Measurements from ENCODE around the gene ACBD6. TPM values are rescaled to one million over a fixed set of nuclear protein-coding genes. Genes with fewer than 3 reads are reported as not detected.

ACBD6 gene
- total RNA-seq, 1 donor from 2014 or later = 19.0 TPM

DNA sequence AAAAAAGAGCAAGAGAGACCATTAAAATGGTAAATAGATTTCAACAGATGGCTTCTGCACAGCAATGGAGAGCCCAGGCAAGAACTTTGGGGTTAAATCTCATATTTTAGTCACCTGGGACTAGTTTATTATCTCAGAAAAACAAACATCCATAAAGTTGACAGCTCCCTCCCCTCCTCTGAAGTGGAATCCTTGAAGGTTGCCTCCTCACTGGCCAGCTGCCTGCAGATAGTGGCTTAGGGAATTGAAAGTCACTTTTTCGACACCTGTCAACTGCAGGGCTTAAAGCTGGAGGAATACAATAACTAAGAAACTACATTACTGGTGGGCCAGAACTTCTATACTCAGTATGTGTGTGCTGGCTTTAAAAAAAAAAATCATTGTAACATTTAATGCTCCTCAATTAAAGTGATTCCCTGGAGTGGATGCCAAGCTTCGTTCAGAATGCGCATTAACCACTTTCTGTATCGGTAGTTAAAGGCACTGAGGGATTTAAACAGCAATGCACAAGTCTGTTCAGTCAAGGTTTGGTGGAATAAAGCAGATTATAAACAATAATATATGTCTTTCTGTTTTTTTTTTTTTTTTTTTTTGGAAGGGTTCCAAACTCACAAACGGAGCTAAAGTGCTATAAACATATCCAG, 219.9 kb downstream of the ACBD6 start:
- intact Hi-C loops (cut with DNase I) = no loop called here
- no peak for DNase-seq (ENCODE audit: low spot score)

DNA sequence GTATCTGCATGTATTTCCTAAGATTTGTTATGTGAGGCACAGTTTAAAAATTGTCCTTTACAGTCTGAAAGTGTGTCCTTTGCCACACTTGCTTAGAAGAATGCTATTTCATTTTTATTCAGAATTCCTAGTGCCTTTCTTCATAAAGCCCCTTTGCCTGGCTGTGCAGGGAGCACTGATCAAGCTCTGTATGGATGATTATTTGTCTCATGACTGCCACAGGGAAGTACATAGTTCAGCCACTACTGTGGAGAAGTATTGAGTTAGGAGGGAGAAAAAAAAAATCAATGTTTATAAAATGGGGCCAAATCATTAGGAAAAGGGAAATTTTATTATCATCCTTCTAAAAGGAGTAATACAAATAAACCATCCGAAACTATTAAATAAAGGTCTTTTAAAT, 220.9 kb downstream of the ACBD6 start:
- DNase-seq (ENCODE audit: low spot score) = no peak

DNA sequence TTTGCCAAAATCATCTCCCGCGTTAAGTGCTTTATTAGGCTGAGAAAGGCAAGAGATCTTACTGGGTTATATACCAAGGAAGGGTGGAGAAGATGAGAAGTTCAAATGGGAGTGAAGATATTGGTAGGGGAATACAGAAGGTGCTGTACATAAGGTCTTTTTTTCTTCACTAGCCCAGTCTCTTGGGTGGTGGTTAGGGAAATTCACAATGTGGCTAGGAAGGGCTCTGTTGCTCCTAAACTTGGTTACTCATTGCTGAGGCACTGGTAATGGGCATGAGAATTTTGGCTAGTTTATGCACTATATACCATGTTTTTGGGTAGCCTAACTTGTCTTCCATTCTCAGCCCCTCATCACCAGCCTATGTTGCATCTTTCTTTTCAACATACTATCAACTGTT, 221.8 kb downstream of the ACBD6 start:
- intact Hi-C loops (cut with DNase I) = no loop called here
- no peak for DNase-seq (ENCODE audit: low spot score)

More for the DNA sequence above, 220.9 kb downstream of the ACBD6 start:
- intact Hi-C loops (cut with DNase I) = no loop called here

DNA sequence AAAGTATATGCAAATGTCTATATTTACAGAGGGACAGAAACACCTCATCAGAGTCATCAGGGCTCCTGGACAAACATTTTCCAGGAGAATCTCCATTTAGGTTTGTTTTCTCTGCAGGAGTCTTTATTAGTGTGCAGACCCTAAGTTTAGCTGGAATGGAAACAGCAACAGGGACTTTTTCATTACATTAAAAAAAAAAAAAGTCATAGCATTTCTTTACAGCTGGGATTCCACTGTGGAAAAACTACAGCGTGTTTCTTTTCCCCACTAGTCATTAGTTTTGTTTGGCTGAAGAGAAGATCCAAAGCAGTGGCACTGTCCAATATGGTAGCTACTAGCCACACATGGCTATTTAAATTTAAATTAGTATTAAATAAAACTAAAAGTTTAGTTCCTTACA, 222.7 kb downstream of the ACBD6 start:
- intact Hi-C loops (cut with DNase I) = no loop called here
- no peak for DNase-seq (ENCODE audit: low spot score)

DNA sequence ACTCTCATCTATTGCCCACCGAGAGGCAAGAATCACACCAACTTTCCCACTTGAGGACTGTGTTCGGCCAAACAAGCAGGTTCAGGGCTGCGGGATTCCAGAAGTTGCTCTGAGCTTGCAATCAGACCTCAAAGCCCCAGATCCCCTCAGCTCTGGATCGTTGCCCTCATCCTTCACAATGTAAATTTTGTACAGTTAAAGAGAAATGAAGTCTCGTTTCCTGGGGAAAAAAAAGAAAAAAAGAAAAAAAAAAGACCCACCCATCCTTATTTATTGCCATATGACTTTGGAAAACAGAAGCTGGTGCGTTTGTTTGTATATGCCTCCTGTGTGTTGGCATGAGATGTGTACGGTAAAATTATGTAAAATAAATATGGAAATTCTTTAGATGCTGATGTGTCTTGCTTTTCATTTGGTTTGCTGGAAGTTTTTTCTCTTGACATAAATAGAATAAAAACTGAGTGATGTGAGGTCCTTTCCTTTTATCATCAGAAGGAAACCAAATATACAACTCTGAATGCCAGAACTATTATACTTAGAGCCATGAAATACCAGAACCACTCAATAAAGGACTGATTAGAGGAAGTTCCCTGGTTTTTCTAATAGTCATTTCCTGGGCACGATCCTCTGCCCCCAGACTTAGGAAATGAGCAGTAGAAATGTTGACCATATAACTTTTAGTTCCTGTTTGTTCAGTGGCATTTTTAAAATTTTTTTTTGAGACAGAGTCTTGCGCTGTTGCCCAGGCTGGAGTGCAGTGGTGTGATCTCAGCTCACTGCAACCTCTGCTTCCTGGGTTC, 223.6 kb downstream of the ACBD6 start:
- intact Hi-C loops (cut with DNase I) = no loop called here
- DNase-seq (ENCODE audit: low spot score) = no peak

DNA sequence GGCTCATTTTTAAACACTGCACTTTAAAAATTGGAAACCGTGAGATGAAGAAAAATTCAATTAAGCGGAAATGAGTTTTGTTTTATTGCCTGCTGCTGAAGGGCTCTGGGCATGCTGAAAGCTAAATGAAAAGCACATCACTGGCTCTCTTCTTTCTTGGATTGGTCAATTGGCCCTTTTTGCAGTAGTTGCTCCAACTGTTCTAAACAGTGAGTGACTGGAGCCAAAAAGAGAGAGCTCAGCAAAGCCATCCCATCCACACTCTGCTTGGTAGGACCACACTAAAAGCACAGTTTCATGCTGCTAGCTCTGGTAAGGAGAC, 224.2 kb downstream of the ACBD6 start:
- intact Hi-C loops (cut with DNase I) = no loop called here
- DNase-seq (ENCODE audit: low spot score) = no peak

DNA sequence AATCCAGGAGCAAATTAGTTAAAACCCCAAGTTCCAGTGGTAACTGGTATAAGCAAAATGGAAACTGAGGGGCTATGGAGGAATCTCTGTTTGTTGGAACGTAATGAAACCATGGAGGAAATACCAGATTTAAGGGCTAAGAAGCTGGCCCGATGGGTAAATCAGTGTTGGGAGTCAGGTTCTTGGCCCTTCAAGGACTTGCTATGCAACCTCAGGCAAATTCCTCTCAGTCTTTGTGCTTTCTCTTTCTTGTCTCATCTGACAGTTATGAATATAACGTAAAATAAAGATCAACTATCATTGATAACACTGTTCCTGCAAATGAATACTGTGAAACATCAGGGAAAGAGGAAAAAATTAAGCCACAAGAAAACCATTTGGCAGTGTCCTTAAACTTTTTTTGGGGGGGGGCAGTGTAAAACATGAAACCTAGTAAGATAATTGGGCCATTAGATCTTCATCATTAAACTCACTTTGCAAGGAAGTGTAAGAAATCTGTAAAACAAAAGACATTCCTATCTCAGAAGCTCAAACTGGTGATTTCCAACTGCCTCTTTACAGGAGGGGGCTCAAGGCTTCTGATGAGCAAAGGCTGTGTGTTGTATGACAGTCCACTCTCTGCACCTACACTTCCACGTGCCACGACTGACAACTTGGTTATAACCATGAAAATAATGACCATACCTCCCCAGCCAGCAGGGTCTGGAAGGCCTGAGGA, 224.7 kb downstream of the ACBD6 start:
- intact Hi-C loops (cut with DNase I) = no loop called here

GRCh38 chr1:180275726-180276125, 226.7 kb downstream of the ACBD6 start:
- intact Hi-C loops (cut with DNase I) = no loop called here
- DNase-seq (ENCODE audit: low spot score) = no peak

More for the DNA sequence above, 224.7 kb downstream of the ACBD6 start:
- no peak for DNase-seq (ENCODE audit: low spot score)

- DNase-seq (ENCODE audit: low spot score) = no peak
- intact Hi-C loops (cut with DNase I) = no loop called here
Measured at GRCh38 chr1:180274221-180274620, 228.2 kb downstream of the ACBD6 start.

DNA sequence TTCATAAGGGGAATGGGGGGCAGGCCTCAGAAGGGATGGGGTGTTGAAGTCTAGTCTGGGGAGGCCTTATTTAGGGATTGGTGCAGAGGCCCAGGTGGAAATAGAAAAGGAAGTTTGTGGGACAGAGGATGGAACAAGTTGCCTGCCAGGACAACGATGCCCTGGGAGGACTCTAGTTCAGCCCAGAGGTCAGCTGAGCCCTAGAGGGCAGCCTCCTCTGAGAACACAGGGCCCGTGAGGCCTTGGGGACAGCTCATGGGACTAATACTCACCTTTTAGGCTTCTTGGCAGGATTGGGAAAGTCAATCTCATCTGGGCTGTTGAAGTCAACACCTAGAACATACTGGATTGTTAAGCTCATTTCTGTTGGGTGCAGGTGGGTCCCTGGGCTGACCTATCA, 229.3 kb downstream of the ACBD6 start:
- no peak for DNase-seq (ENCODE audit: low spot score)
- intact Hi-C loops (cut with DNase I) = no loop called here

- intact Hi-C loops (cut with DNase I) = no loop called here
- no peak for DNase-seq (ENCODE audit: low spot score)
Measured at GRCh38 chr1:180272395-180272794, 230.0 kb downstream of the ACBD6 start.

GRCh38 chr1:180271272-180272255, 230.8 kb downstream of the ACBD6 start:
- no peak for DNase-seq (ENCODE audit: low spot score)
- intact Hi-C loops (cut with DNase I) = no loop called here

GRCh38 chr1:180270530-180271271, 231.7 kb downstream of the ACBD6 start:
- no peak for DNase-seq (ENCODE audit: low spot score)
- intact Hi-C loops (cut with DNase I) = no loop called here

DNA sequence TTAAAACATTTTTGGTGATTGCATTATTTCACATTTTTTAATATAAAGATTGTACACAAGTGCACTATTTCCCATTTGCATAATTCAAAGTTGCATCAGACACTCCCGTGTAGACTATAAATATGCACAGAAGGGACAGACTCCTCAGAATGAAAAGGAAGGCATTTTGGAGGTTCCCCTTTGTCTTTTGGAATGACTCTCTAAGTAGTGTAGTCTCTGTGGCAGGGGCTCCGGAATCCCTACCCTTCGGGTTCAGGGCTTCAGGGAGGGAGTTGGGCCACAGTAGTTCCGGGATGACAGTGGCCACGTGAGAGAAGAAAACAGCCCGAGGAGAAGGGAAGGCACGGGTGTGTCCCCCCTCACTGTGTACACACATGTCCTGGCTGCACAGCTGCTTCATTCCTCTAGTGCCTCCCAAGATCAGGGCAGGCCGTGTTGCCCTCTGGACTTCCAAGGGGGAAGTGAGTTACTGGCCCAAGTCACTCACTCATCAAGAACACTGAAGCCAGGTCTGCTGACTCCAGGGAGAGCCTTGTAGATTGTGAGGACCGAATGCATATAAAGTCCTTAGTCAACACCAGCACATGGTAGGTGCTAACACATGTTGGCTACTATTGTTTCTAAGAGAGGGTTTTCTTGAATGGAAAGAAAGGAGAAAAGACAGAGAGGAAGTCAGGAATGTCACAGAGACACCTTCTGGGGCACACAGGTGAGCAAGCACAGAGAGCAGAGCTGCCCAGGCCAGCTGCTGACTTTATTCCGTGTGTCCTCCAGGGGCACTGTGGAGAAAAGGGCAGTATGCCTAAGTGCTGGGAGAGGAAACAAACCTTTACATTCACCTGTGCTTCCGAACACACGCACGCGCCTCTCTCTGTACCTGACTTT, 232.5 kb downstream of the ACBD6 start:
- intact Hi-C loops (cut with DNase I) = no loop called here
- DNase-seq (ENCODE audit: low spot score) = no peak

GRCh38 chr1:180268556-180269075, 233.8 kb downstream of the ACBD6 start:
- no peak for DNase-seq (ENCODE audit: low spot score)
- intact Hi-C loops (cut with DNase I) = no loop called here

GRCh38 chr1:180267761-180268555, 234.4 kb downstream of the ACBD6 start:
- intact Hi-C loops (cut with DNase I) = no loop called here
- DNase-seq (ENCODE audit: low spot score) = no peak

- intact Hi-C loops (cut with DNase I) = no loop called here
- DNase-seq (ENCODE audit: low spot score) = no peak
Measured at GRCh38 chr1:180267211-180267561, 235.2 kb downstream of the ACBD6 start.
